PC-9 (cell line): ENCODE results near the gene SDHA.

Source experiments
- CTCF ChIP-seq: fragments of 200-600 bp; sonication (generic); conservative IDR thresholded peaks from 2 replicates; pipeline ENCODE4 v1.6.1; 2017; ENCODE audit warnings: mixed run types, antibody characterized with exemption, mild to moderate bottlenecking, moderate library complexity
- EZH2 ChIP-seq: fragments of 200-600 bp; sonication (generic); IDR thresholded peaks from 2 replicates; pipeline ENCODE4 v1.8.0; 2017; ENCODE audit warnings: antibody characterized with exemption, low read depth

GRCh38 chr5:189486-189885 lies 28.6 kb upstream of the SDHA start:
- no peak for TF ChIP-seq CTCF
- no peak for TF ChIP-seq EZH2
